Ascending aorta (tissue), 2 donors: ENCODE measurements around the gene PCDHGA9. TPM values are rescaled to one million over a fixed set of nuclear protein-coding genes. Genes with fewer than 3 reads are reported as not detected.
"Not testable (repeated sequence)": the region's sequence is repeated elsewhere in the genome, so short reads cannot be mapped to it uniquely, and the experiment has no call there.

ENCODE experiments used
- DNase-seq, 2 donors: peaks; one replicate each; pipeline ENCODE4 v3.0.0-alpha.2; 2019; ENCODE audit warnings: low spot score in 2 of 2
- H3K27ac ChIP-seq, 2 donors: fragments of 200-600 bp; sonication (generic); one replicate each; pipeline ENCODE4 v1.5.1; 2016 to 2017; ENCODE audit warnings: mild to moderate bottlenecking in 1 of 2
- H3K27me3 ChIP-seq: fragments of 200-600 bp; sonication (generic); one replicate; pipeline ENCODE4 v1.5.1; 2017
- H3K36me3 ChIP-seq, 2 donors: fragments of 200-600 bp; sonication (generic); one replicate each; pipeline ENCODE4 v1.5.1; 2016
- H3K4me1 ChIP-seq, 2 donors: fragments of 200-600 bp; sonication (generic); one replicate each; pipeline ENCODE4 v1.5.1; 2016 to 2017; ENCODE audit warnings: mild to moderate bottlenecking in 1 of 2
- H3K4me3 ChIP-seq, 2 donors: fragments of 200-600 bp; sonication (generic); one replicate each; pipeline ENCODE4 v1.5.1; 2016 to 2017; ENCODE audit warnings: mild to moderate bottlenecking in 1 of 2
- H3K9me3 ChIP-seq, 2 donors: fragments of 200-600 bp; sonication (generic); one replicate each; pipeline ENCODE4 v1.5.1; 2016
- CTCF ChIP-seq, 3 experiments: fragments of 200-600 bp in 2 of 3; fragments of 450-650 bp in 1 of 3; sonication (generic) in 2 of 3; IDR thresholded peaks; one replicate each; pipeline ENCODE4 v1.5.1; 2016 to 2019; ENCODE audit warnings: antibody characterized with exemption in 3 of 3, mild to moderate bottlenecking in 1 of 3, moderate library complexity in 1 of 3
- intact Hi-C: fragments of 100-400 bp; cut with DNase I; formaldehyde crosslinking; loops from one replicate; pipeline ENCODE4 v1.15.1; 2023
- total RNA-seq: library from RNA; depleted of rRNA; stranded (reverse); fragments of >200 nt; gene quantifications from one replicate; pipeline ENCODE4 v1.1.0, GENCODE V29; 2016

Gene PCDHGA9
- total RNA-seq, 1 donor from 2014 or later = 3.2 TPM

GRCh38 chr5:141369994-141370848 is 32.4 kb upstream of the PCDHGA9 start, which contains the start of gene PCDHGB3:
Gene PCDHGB3, plus strand, starts transcription at chr5:141370242. Its CDS starts 153 bp downstream, at chr5:141370395.
- TF ChIP-seq CTCF (IDR thresholded peaks at IDR 0.05) = no peak
- no peaks in the 10 kb centered on the region for H3K4me1 ChIP-seq
- intact Hi-C loops = no loop called here
- peak within 1 kb of the TSS; percentile 14 to 24 for H3K4me3 ChIP-seq
- no peaks in the 10 kb centered on the region for H3K27me3 ChIP-seq
- no peaks in the 10 kb centered on the region for H3K36me3 ChIP-seq
- DNase-seq = no peak
- no peak within 1 kb of the TSS for H3K27ac ChIP-seq
- peaks cover 94 to 100% of the 10 kb centered on the region in 2 donors for H3K9me3 ChIP-seq

- H3K4me1 ChIP-seq = no peaks in the 10 kb centered on the region
- no peaks in the 10 kb centered on the region for H3K36me3 ChIP-seq
- TF ChIP-seq CTCF (IDR thresholded peaks at IDR 0.05) = no peak
- H3K27ac ChIP-seq = no peak overlapping the region
- DNase-seq = no peak
- intact Hi-C loops = no loop called here
- H3K9me3 ChIP-seq = peaks cover 90 to 100% of the 10 kb centered on the region in 2 donors
- H3K4me3 ChIP-seq = no peak overlapping the region
- no peaks in the 10 kb centered on the region for H3K27me3 ChIP-seq
Measured at GRCh38 chr5:141371572-141372475, 30.8 kb upstream of the PCDHGA9 start.

- no peak for TF ChIP-seq CTCF (IDR thresholded peaks at IDR 0.05)
- Histone ChIP-seq H3K4me3 (peak within 1 kb of the TSS in 1 of 2 donors; percentile 38), H3K9me3 (peaks cover 92 to 100% of the 10 kb centered on the region in 2 donors), H3K36me3 (no peaks in the 10 kb centered on the region), H3K4me1 (no peaks in the 10 kb centered on the region), H3K27me3 (no peaks in the 10 kb centered on the region), H3K27ac (no peak within 1 kb of the TSS)
- DNase-seq = no peak
- intact Hi-C loops = no loop called here
Measured at GRCh38 chr5:141373673-141374317, 28.8 kb upstream of the PCDHGA9 start, which contains the start of gene PCDHGA6. Gene PCDHGA6, plus strand, starts transcription at chr5:141373891. Its CDS starts 193 bp downstream, at chr5:141374084.

GRCh38 chr5:141374627-141375026 is 28.0 kb upstream of the PCDHGA9 start:
- no peak for TF ChIP-seq CTCF (IDR thresholded peaks at IDR 0.05)
- Histone ChIP-seq H3K9me3 (peaks cover 88 to 100% of the 10 kb centered on the region in 2 donors), H3K36me3 (no peaks in the 10 kb centered on the region)

GRCh38 chr5:141375444-141376155 is 27.0 kb upstream of the PCDHGA9 start:
- intact Hi-C loops, H3K4me1 ChIP-seq, DNase-seq, H3K27ac ChIP-seq, H3K36me3 ChIP-seq, H3K4me3 ChIP-seq, H3K27me3 ChIP-seq: not testable (repeated sequence)
- peaks cover 90 to 99% of the 10 kb centered on the region in 2 donors for H3K9me3 ChIP-seq

More at GRCh38 chr5:141374627-141375026, 28.0 kb upstream of the PCDHGA9 start:
- intact Hi-C loops = no loop called here
- Histone ChIP-seq H3K4me3 (no peak overlapping the region), H3K4me1 (no peaks in the 10 kb centered on the region), H3K27ac (no peak overlapping the region), H3K27me3 (no peaks in the 10 kb centered on the region)
- no peak for DNase-seq
